DOHH2 (cell line): ENCODE data around the gene ABCB11.

Experiments
- H3F3A ChIP-seq: fragments of 200-600 bp; sonication (generic), shearing (Covaris generic); 2 replicates; pipeline ENCODE4 v1.6.0; 2016; ENCODE audit warnings: antibody characterized with exemption, mild to moderate bottlenecking; ENCODE audit not compliant: control insufficient read depth, insufficient read depth
- H3K27ac ChIP-seq: fragments of 200-600 bp; sonication (generic); 2 replicates; pipeline ENCODE4 v1.5.1; 2014; ENCODE audit warnings: low read depth, mild to moderate bottlenecking, low read length, moderate library complexity
- H3K27me3 ChIP-seq: fragments of 200-600 bp; sonication (generic); 2 replicates; pipeline ENCODE4 v1.6.1; 2014; ENCODE audit warnings: mild to moderate bottlenecking, low read length, mixed read lengths; ENCODE audit not compliant: control insufficient read depth
- H3K36me3 ChIP-seq: fragments of 200-600 bp; sonication (generic); 2 replicates; pipeline ENCODE4 v1.6.1; 2014; ENCODE audit warnings: mild to moderate bottlenecking, low read length, moderate library complexity, mixed read lengths; ENCODE audit not compliant: control insufficient read depth
- H3K4me1 ChIP-seq: fragments of 200-600 bp; sonication (generic); 2 replicates; pipeline ENCODE4 v1.6.1; 2014; ENCODE audit warnings: mild to moderate bottlenecking, low read length, mixed read lengths; ENCODE audit not compliant: control insufficient read depth
- H3K4me2 ChIP-seq: fragments of 200-600 bp; sonication (generic); 2 replicates; pipeline ENCODE4 v1.6.0; 2014; ENCODE audit warnings: mild to moderate bottlenecking, low read length, moderate library complexity
- H3K4me3 ChIP-seq: fragments of 200-600 bp; sonication (generic); 2 replicates; pipeline ENCODE4 v1.5.1; 2014; ENCODE audit warnings: mild to moderate bottlenecking, low read length, mixed read lengths
- H3K79me2 ChIP-seq: fragments of 200-600 bp; sonication (generic); 2 replicates; pipeline ENCODE4 v1.6.1; 2014; ENCODE audit warnings: mild to moderate bottlenecking, low read length, mixed read lengths; ENCODE audit not compliant: control insufficient read depth
- H3K9me2 ChIP-seq: fragments of 200-600 bp; sonication (generic); replicated peaks from 2 replicates; pipeline ENCODE4 v1.6.1; 2014; ENCODE audit warnings: mild to moderate bottlenecking, low read length, mixed read lengths; ENCODE audit not compliant: control insufficient read depth
- H3K9me3 ChIP-seq: fragments of 200-600 bp; sonication (generic); 2 replicates; pipeline ENCODE4 v1.6.1; 2014; ENCODE audit warnings: antibody characterized with exemption, low read length, mixed read lengths; ENCODE audit not compliant: control insufficient read depth, insufficient read depth
- H4K20me1 ChIP-seq: fragments of 200-600 bp; sonication (generic); 2 replicates; pipeline ENCODE4 v1.6.0; 2014; ENCODE audit warnings: low read depth, mild to moderate bottlenecking, antibody characterized with exemption, low read length, moderate library complexity; ENCODE audit not compliant: control insufficient read depth, insufficient read depth
- EZH2phosphoT487 ChIP-seq: fragments of 200-600 bp; sonication (generic); IDR thresholded peaks from 2 replicates; pipeline ENCODE4 v1.6.1; 2017; ENCODE audit warnings: borderline replicate concordance, mild to moderate bottlenecking, antibody characterized with exemption, low read length, moderate library complexity, mixed read lengths
- TF ChIP-seq, protein P1 (sequence below): fragments of 200-600 bp; sonication (generic); IDR thresholded peaks from one replicate; pipeline ENCODE4 v1.5.1; 2014; ENCODE audit warnings: antibody characterized with exemption, mild to moderate bottlenecking, low read depth, low read length; ENCODE audit not compliant: poor library complexity, severe bottlenecking

Gene ABCB11

GRCh38 chr2:168944065-168944464 is 87.1 kb downstream of the ABCB11 start:
- no peaks in the 10 kb centered on the region for H3K4me1 ChIP-seq
- H3K79me2 ChIP-seq: no peaks in the 10 kb centered on the region
- no peaks in the 10 kb centered on the region for H3K36me3 ChIP-seq
- H3K9me2 ChIP-seq: no peaks in the 10 kb centered on the region
- H3F3A ChIP-seq: no peaks in the 10 kb centered on the region
- H3K9me3 ChIP-seq: no peaks in the 10 kb centered on the region
- no peaks in the 10 kb centered on the region for H4K20me1 ChIP-seq
- H3K27me3 ChIP-seq: peaks cover 6% of the 10 kb centered on the region; the same call in 1 of the 2 replicates
- TF ChIP-seq, protein P1, sequence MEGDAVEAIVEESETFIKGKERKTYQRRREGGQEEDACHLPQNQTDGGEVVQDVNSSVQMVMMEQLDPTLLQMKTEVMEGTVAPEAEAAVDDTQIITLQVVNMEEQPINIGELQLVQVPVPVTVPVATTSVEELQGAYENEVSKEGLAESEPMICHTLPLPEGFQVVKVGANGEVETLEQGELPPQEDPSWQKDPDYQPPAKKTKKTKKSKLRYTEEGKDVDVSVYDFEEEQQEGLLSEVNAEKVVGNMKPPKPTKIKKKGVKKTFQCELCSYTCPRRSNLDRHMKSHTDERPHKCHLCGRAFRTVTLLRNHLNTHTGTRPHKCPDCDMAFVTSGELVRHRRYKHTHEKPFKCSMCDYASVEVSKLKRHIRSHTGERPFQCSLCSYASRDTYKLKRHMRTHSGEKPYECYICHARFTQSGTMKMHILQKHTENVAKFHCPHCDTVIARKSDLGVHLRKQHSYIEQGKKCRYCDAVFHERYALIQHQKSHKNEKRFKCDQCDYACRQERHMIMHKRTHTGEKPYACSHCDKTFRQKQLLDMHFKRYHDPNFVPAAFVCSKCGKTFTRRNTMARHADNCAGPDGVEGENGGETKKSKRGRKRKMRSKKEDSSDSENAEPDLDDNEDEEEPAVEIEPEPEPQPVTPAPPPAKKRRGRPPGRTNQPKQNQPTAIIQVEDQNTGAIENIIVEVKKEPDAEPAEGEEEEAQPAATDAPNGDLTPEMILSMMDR: peak; percentile 10
- TF ChIP-seq EZH2phosphoT487: no peak
- no peak overlapping the region for H3K4me2 ChIP-seq
- no peak overlapping the region for H3K27ac ChIP-seq
- no peak overlapping the region for H3K4me3 ChIP-seq

DNA sequence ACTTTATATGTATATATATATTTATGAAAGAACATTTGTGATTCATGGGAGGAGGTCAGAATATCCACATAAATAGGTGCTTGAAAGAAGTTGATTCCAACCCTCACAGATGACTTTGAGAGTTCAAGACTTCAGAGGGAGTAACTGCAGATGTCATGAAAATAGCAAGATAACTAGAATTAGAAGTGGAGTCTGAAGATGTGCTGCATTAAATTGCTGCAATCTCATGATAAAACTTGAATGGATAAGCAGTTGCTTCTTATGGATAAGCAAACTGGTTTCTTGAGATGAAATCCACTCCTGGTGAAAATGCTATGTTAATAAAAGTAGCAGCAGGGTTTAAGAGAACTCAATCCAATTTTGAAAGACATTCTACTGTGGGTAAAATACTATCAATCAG is 89.8 kb downstream of the ABCB11 start:
- Histone ChIP-seq H3K27ac (no peak overlapping the region), H3K79me2 (no peaks in the 10 kb centered on the region), H3K36me3 (no peaks in the 10 kb centered on the region), H3K4me1 (no peaks in the 10 kb centered on the region), H3K9me2 (no peaks in the 10 kb centered on the region), H3K27me3 (peaks cover 3% of the 10 kb centered on the region; the same call in 1 of the 2 replicates), H3K9me3 (no peaks in the 10 kb centered on the region), H3F3A (no peaks in the 10 kb centered on the region), H3K4me2 (no peak overlapping the region), H3K4me3 (no peak overlapping the region), H4K20me1 (no peaks in the 10 kb centered on the region)
- no peak for TF ChIP-seq EZH2phosphoT487
- TF ChIP-seq, protein P1: no peak

GRCh38 chr2:168939918-168940317 is 91.2 kb downstream of the ABCB11 start:
- Histone ChIP-seq H3K4me2 (no peak overlapping the region), H4K20me1 (no peaks in the 10 kb centered on the region), H3K27me3 (no peaks in the 10 kb centered on the region; the same call in 1 of the 2 replicates), H3K9me3 (no peaks in the 10 kb centered on the region), H3K4me3 (no peak overlapping the region), H3K27ac (no peak overlapping the region), H3K9me2 (no peaks in the 10 kb centered on the region), H3K79me2 (no peaks in the 10 kb centered on the region), H3K4me1 (no peaks in the 10 kb centered on the region), H3F3A (no peaks in the 10 kb centered on the region), H3K36me3 (no peaks in the 10 kb centered on the region)
- TF ChIP-seq EZH2phosphoT487: no peak
- TF ChIP-seq, protein P1: no peak

DNA sequence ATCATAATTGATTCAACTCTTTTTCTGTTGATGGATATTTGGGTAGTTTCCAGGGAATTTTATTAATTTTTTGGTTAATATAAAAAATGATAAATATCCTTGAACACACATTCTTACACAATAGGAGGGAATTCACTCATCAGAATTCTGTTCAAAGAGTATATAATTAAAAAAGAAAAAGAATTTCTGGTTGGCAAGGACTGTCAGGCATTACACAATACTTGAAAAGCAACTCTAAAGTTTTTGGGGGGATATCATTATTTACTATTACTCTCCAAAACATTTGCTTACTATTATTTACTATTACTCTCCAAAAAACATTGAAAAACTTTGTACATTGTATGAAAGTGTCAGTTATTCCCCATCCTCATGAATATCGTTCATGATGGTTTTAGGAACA is 92.1 kb downstream of the ABCB11 start:
- H3K36me3 ChIP-seq: no peaks in the 10 kb centered on the region
- no peak overlapping the region for H3K4me2 ChIP-seq
- H3K79me2 ChIP-seq: no peaks in the 10 kb centered on the region
- no peaks in the 10 kb centered on the region for H3K4me1 ChIP-seq
- no peak overlapping the region for H3K4me3 ChIP-seq
- TF ChIP-seq, protein P1: no peak
- TF ChIP-seq EZH2phosphoT487: no peak
- H3K27ac ChIP-seq: no peak overlapping the region
- H3K9me3 ChIP-seq: no peaks in the 10 kb centered on the region
- H4K20me1 ChIP-seq: no peaks in the 10 kb centered on the region
- H3K9me2 ChIP-seq: no peaks in the 10 kb centered on the region
- no peaks in the 10 kb centered on the region; the same call in 1 of the 2 replicates for H3K27me3 ChIP-seq
- no peaks in the 10 kb centered on the region for H3F3A ChIP-seq
